AG10803 (cell line): ENCODE measurements around the gene ZZZ3.
"Not testable (repeated sequence)": the region's sequence is repeated elsewhere in the genome, so short reads cannot be mapped to it uniquely, and the experiment has no call there.

Source experiments
- DNase-seq: peaks from one replicate; pipeline ENCODE4 v3.0.0; 2010; ENCODE audit warnings: low read depth
- H3K4me3 ChIP-seq: 2 replicates; pipeline ENCODE4 v1.5.1; 2011; ENCODE audit warnings: mild to moderate bottlenecking, low read length, control low read depth
- TF ChIP-seq, protein P1 (sequence below): conservative IDR thresholded peaks from 2 replicates; pipeline ENCODE4 v1.5.1; 2011; ENCODE audit warnings: mild to moderate bottlenecking, low read length, control low read depth, inconsistent platforms

The ZZZ3 gene

DNA sequence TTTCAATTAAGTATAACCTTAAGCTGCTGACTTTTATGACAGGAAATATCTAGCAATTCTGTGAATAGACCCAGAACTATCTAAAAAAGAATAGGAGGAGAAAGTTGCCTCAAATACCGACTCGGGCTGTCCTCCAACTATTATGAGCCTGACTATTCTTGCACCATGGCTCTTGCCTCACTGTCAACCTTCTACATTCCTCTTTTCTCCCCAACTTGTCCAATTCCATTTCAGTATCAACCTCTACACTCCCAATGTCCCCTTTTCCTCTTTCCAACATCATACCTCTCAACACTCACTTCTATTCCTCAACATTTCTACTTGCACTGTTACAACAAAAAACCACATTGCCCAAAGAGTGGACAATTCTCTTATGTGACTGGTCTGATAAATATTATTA is 2.3 kb downstream of the ZZZ3 start:
- no peak overlapping the region for H3K4me3 ChIP-seq
- TF ChIP-seq, protein P1, sequence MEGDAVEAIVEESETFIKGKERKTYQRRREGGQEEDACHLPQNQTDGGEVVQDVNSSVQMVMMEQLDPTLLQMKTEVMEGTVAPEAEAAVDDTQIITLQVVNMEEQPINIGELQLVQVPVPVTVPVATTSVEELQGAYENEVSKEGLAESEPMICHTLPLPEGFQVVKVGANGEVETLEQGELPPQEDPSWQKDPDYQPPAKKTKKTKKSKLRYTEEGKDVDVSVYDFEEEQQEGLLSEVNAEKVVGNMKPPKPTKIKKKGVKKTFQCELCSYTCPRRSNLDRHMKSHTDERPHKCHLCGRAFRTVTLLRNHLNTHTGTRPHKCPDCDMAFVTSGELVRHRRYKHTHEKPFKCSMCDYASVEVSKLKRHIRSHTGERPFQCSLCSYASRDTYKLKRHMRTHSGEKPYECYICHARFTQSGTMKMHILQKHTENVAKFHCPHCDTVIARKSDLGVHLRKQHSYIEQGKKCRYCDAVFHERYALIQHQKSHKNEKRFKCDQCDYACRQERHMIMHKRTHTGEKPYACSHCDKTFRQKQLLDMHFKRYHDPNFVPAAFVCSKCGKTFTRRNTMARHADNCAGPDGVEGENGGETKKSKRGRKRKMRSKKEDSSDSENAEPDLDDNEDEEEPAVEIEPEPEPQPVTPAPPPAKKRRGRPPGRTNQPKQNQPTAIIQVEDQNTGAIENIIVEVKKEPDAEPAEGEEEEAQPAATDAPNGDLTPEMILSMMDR = no peak
- peak; percentile 59 for DNase-seq

DNA sequence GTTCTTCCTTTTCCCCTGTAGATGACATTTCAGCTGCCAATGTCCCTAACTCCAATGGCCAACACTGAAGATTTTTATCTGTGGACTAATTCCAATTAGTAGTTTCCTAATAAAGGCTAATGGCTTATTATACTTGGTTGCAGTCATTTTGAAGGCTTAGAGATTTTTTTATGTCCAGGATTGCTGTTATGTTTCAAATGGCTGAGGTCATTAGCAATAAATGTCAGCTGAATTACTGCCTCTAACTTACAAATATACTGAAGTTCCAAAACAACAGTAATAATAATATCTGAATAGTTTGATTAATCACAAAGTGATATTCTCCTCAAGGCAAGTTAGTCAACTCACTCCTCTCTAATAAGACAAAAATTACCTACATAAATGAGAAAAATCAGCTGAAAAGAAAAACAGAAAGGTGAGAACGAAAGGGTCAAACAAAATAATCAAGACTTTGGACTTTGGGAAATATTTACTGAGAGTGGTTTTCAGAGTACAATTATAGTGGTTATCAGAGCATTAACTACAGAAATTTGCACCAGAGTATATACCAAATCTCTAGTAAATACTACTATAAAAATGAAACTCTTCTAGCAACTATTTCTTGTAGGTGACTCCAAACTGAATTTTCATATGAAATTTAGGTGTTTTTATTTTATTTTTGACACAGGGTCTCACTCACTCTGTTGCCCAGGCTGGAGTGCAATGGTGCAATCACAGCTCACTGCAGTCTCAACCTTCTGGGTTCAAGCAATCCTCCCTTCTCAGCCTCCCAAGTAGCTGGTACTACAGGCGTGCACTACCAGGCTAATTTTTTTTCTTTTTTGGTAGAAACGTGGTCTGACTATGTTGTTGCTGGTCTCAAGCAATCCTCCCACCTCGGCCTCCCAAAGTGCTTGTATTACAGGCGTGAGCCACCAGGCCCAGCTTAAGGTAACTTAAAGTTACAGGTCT is 3.5 kb downstream of the ZZZ3 start:
- H3K4me3 ChIP-seq = no peak overlapping the region
- TF ChIP-seq, protein P1 = no peak
- no peak for DNase-seq

DNA sequence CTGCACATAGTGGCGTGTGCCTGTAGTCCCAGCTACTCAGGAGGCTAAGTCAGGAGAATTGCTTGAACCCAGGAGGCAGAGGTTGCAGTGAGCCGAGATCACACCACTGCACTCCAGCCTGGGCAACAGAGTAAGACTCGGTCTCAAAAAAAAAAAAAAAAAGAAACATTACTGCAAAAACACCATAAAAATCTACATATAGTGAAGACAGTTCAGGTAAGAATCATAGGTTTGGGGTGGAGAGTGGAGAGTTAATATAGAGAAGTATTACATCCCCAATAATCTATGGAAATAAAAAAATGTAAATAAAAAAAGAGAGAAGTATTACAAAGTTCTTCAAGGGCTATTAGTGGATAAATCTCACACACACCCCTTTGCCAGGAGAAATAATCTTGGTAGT is 7.7 kb downstream of the ZZZ3 start:
- DNase-seq, H3K4me3 ChIP-seq: not testable (repeated sequence)

DNA sequence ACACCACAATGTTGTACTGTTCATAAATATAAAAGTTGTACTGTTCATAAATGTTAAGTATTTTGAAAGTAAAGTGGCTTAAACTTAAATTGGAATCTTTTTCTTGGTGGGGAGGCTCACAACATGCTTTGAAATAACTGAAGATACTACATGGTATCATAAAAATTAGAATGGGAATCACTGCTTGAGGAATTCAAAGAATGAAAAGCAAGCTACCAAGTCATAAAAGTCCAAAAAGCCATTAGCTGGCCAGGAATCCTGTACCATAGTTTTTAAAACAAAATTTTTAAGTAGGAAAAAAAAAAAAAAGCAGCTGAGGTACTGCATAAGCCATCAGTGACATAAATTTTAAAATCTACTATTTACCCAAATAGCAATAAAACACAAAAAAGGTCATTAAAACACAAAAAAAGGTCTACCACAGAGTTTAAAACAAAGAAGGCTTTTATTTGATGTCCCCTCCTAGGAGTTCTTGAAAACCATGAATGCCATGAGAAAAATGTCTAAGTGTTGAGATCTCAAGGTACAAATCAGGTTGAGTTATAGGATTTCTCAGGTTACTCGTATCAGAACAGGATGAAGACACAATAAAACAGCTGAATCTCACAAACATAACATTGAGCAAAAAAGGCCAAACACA is 8.6 kb downstream of the ZZZ3 start:
- no peak overlapping the region for H3K4me3 ChIP-seq
- DNase-seq = peak; percentile 70
- TF ChIP-seq, protein P1 = no peak

DNA sequence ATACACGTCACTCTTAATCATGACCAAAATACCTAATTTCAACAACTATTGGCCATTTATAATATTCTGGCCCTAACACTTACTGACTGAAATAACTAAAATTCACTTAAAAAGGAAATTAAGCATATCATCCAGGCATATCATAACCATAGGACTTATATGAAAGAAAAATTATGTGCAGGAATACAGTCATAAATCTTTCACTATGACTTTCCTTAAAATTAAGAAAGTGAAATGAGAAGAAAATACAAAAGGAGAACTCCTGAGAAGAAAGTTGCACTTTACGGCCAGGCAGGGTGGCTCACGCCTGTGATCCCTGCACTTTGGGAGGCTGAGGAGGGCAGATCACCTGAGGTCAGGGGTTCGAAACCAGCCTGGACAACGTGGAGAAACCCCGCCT is 9.4 kb downstream of the ZZZ3 start:
- H3K4me3 ChIP-seq = no peak overlapping the region
- no peak for DNase-seq
- TF ChIP-seq, protein P1 = no peak

DNA sequence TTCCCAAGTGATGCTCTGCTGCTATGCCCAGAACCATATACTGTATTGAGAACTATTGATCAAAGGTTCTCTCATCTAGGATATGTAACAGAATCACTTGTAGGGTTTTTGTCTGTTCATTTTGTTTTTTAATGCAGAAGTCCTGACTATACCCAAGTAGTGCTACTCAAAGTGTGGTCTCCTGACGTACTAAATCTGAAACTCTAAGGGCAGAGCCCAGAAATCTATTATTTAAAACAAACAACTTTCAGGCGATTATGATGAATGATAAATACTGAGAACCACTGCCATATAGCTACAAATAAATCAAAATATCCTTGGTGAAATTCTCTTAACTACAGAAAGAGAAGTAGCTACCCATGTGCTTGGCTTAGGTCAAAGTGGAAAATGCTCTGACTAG is 10.1 kb downstream of the ZZZ3 start:
- no peak overlapping the region for H3K4me3 ChIP-seq
- TF ChIP-seq, protein P1 = no peak

DNA sequence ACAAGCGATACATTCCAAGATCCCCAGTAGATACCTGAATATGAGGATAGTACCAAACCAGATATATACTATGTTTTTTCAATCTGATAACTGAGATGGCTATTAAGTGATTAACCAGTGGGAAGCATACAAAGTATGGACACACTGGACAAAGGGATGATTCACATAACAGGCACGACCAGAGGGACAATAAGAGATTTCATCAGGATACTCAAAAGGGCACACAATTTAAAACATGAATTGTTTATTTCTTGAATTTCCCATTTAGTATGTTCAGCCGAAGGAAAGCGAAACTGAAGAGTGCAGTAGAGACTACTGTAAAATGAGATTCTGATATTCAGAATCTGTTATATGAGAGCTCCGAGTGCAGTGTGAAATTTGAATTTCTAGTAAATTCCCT is 10.6 kb downstream of the ZZZ3 start:
- TF ChIP-seq, protein P1 = no peak
- peak; percentile 44 for DNase-seq
- H3K4me3 ChIP-seq = no peak overlapping the region

More for the DNA sequence above, 10.1 kb downstream of the ZZZ3 start:
- no peak for DNase-seq
